MM.1S (cell line): Measurements from ENCODE around the gene SPPL3.

ENCODE experiments used
- DNase-seq: peaks from one replicate; pipeline ENCODE4 v3.0.0-alpha.2; 2015
- H2AFZ ChIP-seq: fragments of 300-600 bp; sonication (generic); 2 replicates; pipeline ENCODE4 v1.6.0; 2016; ENCODE audit warnings: antibody characterized with exemption, low read length
- H3F3A ChIP-seq: fragments of 300-600 bp; sonication (generic); 2 replicates; pipeline ENCODE4 v1.6.1; 2016; ENCODE audit warnings: mild to moderate bottlenecking, antibody characterized with exemption, low read length, moderate library complexity, mixed read lengths; ENCODE audit not compliant: insufficient read depth
- H3K27ac ChIP-seq: fragments of 300-600 bp; sonication (generic); 2 replicates; pipeline ENCODE4 v1.5.1; 2016; ENCODE audit warnings: mild to moderate bottlenecking, low read length
- H3K27me3 ChIP-seq: fragments of 300-600 bp; sonication (generic); replicated peaks from 2 replicates; pipeline ENCODE4 v1.6.0; 2016; ENCODE audit warnings: low read length; ENCODE audit not compliant: insufficient read depth
- H3K36me3 ChIP-seq: fragments of 300-600 bp; sonication (generic); replicated peaks from 2 replicates; pipeline ENCODE4 v1.6.1; 2016; ENCODE audit warnings: mild to moderate bottlenecking, low read length, mixed read lengths; ENCODE audit not compliant: insufficient read depth
- H3K4me1 ChIP-seq: fragments of 300-600 bp; sonication (generic); 2 replicates; pipeline ENCODE4 v1.6.1; 2016; ENCODE audit warnings: low read length, mixed read lengths
- H3K4me2 ChIP-seq: fragments of 300-600 bp; sonication (generic); 2 replicates; pipeline ENCODE4 v1.6.0; 2016; ENCODE audit warnings: low read depth, low read length
- H3K4me3 ChIP-seq: fragments of 300-600 bp; sonication (generic); 2 replicates; pipeline ENCODE4 v1.5.1; 2016; ENCODE audit warnings: low read length, mixed read lengths
- H3K79me2 ChIP-seq: fragments of 300-600 bp; sonication (generic); 2 replicates; pipeline ENCODE4 v1.6.1; 2016; ENCODE audit warnings: mixed run types, low read length, mixed read lengths
- H3K9ac ChIP-seq: fragments of 300-600 bp; sonication (generic); 2 replicates; pipeline ENCODE4 v1.6.1; 2016; ENCODE audit warnings: low read length, mixed read lengths
- H3K9me2 ChIP-seq: fragments of 300-600 bp; sonication (generic); replicated peaks from 2 replicates; pipeline ENCODE4 v1.6.1; 2016; ENCODE audit warnings: mild to moderate bottlenecking, low read length, mixed read lengths; ENCODE audit not compliant: insufficient read depth
- H3K9me3 ChIP-seq: fragments of 300-600 bp; sonication (generic); replicated peaks from 2 replicates; pipeline ENCODE4 v1.6.1; 2016; ENCODE audit warnings: mild to moderate bottlenecking, low read length, mixed read lengths; ENCODE audit not compliant: insufficient read depth
- H4K20me1 ChIP-seq: fragments of 300-600 bp; sonication (generic); 2 replicates; pipeline ENCODE4 v1.6.1; 2016; ENCODE audit warnings: mild to moderate bottlenecking, low read length, moderate library complexity, mixed read lengths; ENCODE audit not compliant: insufficient read depth
- EZH2 ChIP-seq: fragments of 300-600 bp; sonication (generic); optimal IDR thresholded peaks from 2 replicates; pipeline ENCODE3; 2017; ENCODE audit warnings: low read depth, mild to moderate bottlenecking, antibody characterized with exemption, low read length, mixed read lengths
- EZH2phosphoT487 ChIP-seq: fragments of 300-600 bp; sonication (generic); IDR thresholded peaks from 2 replicates; pipeline ENCODE4 v1.6.1; 2018; ENCODE audit warnings: antibody characterized with exemption, low read length
- TF ChIP-seq, protein P1 (sequence below): fragments of 300-600 bp; sonication (generic); IDR thresholded peaks from 2 replicates; pipeline ENCODE4 v1.5.1; 2016; ENCODE audit warnings: antibody characterized with exemption, low read length, mixed read lengths

SPPL3 gene

GRCh38 chr12:120874547-120875245 lies 29.5 kb downstream of the SPPL3 start:
- Histone ChIP-seq H3K27me3 (no peaks in the 10 kb centered on the region), H3K4me3 (no peak overlapping the region), H3K36me3 (no peaks in the 10 kb centered on the region), H4K20me1 (no peaks in the 10 kb centered on the region), H2AFZ (no peak overlapping the region), H3K9ac (no peak overlapping the region), H3K4me2 (no peak overlapping the region), H3F3A (no peaks in the 10 kb centered on the region), H3K79me2 (peaks cover 59% of the 10 kb centered on the region), H3K27ac (no peak overlapping the region), H3K4me1 (no peaks in the 10 kb centered on the region), H3K9me2 (no peaks in the 10 kb centered on the region), H3K9me3 (no peaks in the 10 kb centered on the region)
- no peak for DNase-seq
- TF ChIP-seq, protein P1, sequence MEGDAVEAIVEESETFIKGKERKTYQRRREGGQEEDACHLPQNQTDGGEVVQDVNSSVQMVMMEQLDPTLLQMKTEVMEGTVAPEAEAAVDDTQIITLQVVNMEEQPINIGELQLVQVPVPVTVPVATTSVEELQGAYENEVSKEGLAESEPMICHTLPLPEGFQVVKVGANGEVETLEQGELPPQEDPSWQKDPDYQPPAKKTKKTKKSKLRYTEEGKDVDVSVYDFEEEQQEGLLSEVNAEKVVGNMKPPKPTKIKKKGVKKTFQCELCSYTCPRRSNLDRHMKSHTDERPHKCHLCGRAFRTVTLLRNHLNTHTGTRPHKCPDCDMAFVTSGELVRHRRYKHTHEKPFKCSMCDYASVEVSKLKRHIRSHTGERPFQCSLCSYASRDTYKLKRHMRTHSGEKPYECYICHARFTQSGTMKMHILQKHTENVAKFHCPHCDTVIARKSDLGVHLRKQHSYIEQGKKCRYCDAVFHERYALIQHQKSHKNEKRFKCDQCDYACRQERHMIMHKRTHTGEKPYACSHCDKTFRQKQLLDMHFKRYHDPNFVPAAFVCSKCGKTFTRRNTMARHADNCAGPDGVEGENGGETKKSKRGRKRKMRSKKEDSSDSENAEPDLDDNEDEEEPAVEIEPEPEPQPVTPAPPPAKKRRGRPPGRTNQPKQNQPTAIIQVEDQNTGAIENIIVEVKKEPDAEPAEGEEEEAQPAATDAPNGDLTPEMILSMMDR, result no peak
- TF ChIP-seq EZH2 (no peak), EZH2phosphoT487 (no peak)

GRCh38 chr12:120873226-120873625 lies 30.9 kb downstream of the SPPL3 start:
- Histone ChIP-seq H3K9ac (no peak overlapping the region), H3K27ac (no peak overlapping the region), H3K9me3 (no peaks in the 10 kb centered on the region), H3K9me2 (no peaks in the 10 kb centered on the region), H3K36me3 (no peaks in the 10 kb centered on the region), H3F3A (no peaks in the 10 kb centered on the region), H3K27me3 (no peaks in the 10 kb centered on the region), H3K4me1 (no peaks in the 10 kb centered on the region), H3K4me2 (no peak overlapping the region), H2AFZ (no peak overlapping the region), H3K4me3 (no peak overlapping the region), H3K79me2 (peaks cover 55% of the 10 kb centered on the region), H4K20me1 (no peaks in the 10 kb centered on the region)
- no peak for DNase-seq
- TF ChIP-seq, protein P1, result no peak
- TF ChIP-seq EZH2 (no peak), EZH2phosphoT487 (no peak)

- Histone ChIP-seq H4K20me1 (no peaks in the 10 kb centered on the region), H3K9me2 (no peaks in the 10 kb centered on the region), H2AFZ (no peak overlapping the region), H3K36me3 (no peaks in the 10 kb centered on the region), H3K4me2 (no peak overlapping the region), H3K9ac (no peak overlapping the region), H3K27me3 (no peaks in the 10 kb centered on the region), H3K4me1 (no peaks in the 10 kb centered on the region), H3K4me3 (no peak overlapping the region), H3K27ac (no peak overlapping the region), H3F3A (no peaks in the 10 kb centered on the region), H3K79me2 (peaks cover 53% of the 10 kb centered on the region), H3K9me3 (no peaks in the 10 kb centered on the region)
- DNase-seq, result no peak
- no peak for TF ChIP-seq EZH2phosphoT487
- no peak for TF ChIP-seq EZH2
- TF ChIP-seq, protein P1, result no peak
Measured at GRCh38 chr12:120872487-120872886, 31.7 kb downstream of the SPPL3 start.
